HK-2 (cell line): ENCODE measurements around the gene SLC35F6.
"Not testable (repeated sequence)": the region's sequence is repeated elsewhere in the genome, so short reads cannot be mapped to it uniquely, and the experiment has no call there.

Experiments used
- DNase-seq: peaks from one replicate; pipeline ENCODE4 v3.0.0-alpha.2; 2018; ENCODE audit not compliant: unreplicated experiment

SLC35F6 gene

DNA sequence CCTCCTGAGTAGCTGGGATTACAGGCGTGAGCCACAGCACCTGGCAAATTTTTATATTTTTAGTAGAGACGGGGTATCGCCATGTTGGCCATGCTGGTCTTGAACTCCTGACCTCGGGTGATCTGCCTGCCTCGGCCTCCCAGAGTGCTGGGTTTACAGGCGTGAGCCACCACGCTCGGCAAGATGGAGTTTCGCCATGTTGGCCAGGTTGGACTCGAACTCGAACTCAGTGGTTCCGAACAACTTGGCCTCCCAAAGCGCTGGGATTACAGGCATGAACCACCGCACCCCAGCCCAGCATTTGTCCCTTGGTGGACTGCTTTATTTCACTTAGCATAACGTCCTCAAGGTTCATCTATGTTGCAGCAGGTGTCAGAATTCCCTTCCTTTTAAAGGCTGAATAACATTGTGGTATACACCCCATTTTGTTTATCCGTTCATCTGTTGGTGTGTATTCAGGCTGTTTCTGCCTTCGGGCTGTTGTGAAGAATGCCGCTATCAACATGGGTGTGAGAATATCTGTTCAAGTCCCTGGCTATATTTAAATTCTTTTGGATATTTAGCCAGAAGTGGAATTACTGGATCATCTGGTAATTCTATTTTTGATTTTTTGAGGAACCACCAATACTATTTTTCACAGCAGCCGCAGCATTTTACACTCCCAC lies 20.6 kb downstream of the SLC35F6 start:
- no peak for DNase-seq

DNA sequence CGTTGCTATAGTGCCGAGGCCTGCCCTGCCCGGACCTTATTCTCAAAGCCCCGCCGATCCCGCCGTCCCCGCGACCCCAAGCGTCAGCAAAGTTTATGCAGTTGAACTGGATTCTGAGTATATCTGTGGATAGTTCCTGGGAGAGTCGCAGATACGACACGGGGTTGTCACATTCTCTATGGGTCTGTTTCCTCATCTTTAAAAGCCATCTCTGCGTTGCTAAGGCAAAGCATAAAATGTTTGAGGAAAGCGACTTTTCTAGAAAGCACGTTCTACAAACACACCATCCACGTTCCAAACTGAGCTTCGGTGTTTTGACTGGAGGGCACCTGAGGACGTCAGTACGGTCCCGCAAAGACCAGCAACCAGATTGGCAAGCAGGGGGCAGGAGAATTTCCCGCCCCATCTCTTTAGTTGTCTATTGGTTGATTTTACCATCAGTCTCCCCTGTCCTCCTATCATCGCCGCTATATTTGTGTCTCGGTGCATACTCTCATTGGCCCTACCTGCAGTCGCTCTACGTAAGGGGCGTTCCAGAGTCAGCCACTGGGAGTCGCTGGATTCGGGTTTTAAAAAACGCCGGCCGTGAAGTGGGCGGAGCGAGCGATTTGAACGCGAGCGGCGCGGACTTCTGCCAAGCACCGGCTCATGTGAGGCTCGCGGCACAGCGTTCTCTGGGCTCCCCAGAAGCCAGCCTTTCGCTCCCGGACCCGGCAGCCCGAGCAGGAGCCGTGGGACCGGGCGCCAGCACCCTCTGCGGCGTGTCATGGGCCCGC lies 21.5 kb downstream of the SLC35F6 start, which contains the start of gene CENPA:
Gene CENPA, plus strand, starts transcription at position 626 of the 776 bp plus-strand sequence. Its CDS starts 141 bp downstream, at position 767.
- peak; percentile 98 for DNase-seq

DNA sequence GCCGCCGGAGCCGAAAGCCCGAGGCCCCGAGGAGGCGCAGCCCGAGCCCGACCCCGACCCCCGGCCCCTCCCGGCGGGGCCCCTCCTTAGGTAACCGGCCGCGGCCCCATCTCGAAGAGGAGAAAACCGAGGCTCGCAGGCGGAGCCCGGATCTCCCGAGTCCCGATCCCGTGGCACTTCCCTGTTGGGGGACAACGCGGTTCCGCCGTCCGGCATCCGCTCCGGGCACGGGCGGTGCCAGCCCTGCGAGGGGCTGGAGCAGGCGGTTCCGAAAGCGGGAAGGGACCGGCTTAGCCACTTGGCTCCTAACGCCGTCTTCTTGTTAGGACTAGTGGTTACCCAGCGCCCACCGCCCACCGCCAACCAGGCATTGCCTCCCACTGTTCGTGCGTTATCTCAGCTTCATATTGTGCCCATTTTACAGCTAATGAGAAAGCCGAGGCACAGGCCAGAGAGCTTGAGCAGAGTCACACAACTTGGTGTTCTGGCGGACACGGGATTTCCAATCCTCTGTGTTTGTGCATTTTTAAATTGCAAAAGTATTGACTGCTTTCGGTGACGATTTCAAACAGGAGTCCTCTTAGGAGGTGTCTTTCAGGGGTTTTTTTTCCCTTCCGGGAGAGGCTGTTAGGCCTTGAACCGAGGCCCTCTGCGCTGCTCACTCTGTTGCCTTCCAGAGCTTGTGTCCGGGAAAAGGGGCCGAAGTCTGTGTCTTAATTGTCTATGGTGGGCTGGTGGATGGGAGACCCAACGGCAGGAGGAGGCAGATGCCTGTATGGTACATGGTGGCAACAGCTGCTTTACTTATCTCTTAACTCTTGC lies 22.3 kb downstream of the SLC35F6 start:
- no peak for DNase-seq

DNA sequence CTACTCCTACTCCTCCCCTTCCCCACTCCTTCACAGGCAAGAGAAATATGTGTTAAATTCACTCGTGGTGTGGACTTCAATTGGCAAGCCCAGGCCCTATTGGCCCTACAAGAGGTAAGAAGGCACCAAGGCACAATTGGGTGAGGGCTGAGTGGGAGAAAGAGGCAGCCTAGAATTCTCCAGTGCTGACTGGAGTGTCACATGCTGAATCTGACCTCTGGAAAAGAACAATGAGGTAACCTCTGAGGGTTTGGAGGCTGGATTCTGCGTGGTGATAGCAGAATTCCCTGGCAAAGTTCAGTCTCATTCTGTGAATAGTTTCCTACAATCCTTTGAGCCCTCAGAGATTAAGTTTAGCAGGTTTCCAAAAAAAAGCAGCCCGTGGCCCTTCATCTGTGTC lies 28.6 kb downstream of the SLC35F6 start:
- DNase-seq: no peak

DNA sequence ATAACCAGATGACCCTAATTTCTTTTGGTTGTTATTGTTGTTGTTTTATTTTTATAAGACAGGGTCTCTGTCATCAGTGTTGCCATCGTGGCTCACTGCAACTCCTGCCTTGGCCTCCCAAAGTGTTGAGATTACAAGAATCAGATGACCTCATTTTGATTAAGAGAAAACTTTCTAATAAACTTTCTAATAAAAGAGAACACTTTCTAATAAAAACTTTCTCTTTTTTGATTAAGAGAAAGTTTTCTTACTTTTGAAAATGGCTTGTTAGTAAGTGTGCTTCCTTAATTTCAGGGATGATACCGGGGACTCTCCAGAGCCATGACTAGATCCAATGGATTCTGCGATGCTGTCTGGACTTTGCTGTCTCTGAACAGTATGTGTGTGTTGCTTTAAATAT lies 29.4 kb downstream of the SLC35F6 start:
- no peak for DNase-seq

DNA sequence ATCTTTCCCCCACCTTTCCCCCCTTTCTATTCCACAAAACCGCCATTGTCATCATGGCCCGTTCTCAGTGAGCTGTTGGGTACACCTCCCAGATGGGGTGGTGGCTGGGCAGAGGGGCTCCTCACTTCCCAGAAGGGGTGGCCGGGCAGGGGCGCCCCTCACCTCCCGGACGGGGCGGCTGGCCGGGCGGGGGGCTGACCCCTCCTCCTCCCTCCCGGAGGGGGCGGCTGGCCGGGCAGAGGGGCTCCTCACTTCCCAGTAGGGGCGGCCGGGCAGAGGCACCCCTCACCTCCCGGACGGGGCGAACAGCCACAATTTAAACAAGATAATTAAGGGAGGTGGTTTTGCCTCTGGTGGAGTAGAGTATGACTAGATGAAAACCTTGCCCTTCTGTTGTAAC lies 31.1 kb downstream of the SLC35F6 start:
- DNase-seq: not testable (repeated sequence)

DNA sequence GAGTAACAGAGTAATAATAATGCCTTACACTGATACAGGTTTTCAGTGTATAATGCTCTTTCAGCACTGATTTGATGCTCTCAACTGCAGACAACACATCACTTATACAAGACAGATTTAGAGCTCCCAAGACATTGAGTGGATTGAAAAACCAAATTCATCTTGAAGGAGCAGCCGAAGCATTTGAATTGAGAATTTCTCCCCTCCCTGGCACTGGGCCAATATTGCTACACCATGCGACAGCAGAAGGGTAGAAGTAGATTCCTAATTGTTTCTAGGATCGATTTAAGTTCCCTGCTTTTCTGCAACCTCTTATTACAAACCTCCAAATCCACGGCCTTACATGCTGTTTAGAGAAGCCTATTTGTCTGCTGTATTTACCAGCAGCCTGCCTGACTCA lies 37.2 kb downstream of the SLC35F6 start:
- no peak for DNase-seq

DNA sequence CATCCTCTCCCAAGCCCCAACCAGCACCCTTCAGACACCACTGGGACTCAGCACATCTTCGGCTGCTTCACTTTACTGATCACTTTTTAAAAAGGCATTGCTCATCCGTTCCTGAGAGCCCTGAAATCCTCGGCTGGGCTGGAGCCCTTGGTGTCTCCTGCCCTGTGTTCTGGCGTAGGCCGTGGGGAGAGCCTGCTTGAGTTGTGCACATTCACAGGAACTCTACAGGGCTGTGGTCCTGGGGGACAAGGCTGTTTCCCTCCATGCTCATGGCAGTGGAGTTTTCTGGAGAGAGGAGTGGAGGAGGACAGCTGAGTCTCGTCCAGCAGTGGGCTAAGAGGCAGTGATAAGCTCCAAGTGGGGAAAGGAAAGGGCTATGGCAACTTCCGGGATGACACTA lies 37.7 kb downstream of the SLC35F6 start:
- DNase-seq: no peak

DNA sequence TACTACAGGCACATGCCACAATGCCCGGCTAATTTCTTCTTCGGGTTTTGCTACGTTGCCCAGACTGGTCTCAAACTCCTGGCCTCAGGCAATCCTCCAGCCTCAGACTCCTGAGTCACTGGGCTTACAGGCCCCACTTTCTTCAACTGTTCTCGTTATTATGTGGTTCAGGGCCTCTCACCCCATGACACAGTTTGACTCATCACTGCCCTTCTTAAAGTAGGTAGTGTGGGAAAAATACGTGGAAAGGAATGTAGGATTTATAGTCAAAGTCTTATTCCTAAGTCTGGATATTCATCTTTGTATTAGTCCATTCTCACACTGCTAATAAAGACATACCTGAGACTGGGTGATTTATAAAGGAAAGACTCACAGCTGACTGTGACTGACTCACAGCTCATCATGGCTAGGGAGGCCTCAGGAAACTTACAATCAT lies 41.2 kb downstream of the SLC35F6 start:
- DNase-seq: peak; percentile 77

DNA sequence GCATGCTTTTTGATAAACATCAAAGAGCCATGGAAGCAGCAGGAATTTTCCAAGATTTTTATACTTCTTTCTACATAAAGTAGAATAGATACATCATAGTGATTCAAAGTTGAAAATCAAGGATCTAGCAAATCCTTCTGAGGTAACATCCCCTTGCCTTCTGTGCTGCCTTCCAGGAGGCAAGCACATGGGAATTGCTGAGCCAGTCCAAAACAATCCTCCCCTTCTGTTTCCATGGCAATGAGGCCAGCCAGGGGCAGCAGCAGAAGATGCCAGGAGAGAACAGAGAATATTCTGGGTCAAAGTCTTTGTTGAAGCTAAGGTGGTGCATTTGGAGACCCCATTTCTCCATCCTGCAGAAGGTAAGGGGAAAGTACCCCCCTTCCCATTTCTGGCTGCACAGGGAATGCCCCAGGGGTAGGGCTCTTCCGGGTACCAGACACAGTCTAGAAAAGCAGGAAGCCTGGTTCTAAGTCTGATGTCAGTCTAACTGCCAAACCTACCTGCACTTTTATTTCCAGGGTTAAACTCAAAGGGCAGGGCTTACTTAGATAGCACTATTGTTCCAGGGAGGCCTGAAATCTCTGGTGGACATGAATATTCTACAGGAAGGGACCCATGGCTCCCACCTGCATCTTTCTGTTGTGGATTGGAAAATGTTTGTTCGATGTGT lies 43.8 kb downstream of the SLC35F6 start:
- no peak for DNase-seq

DNA sequence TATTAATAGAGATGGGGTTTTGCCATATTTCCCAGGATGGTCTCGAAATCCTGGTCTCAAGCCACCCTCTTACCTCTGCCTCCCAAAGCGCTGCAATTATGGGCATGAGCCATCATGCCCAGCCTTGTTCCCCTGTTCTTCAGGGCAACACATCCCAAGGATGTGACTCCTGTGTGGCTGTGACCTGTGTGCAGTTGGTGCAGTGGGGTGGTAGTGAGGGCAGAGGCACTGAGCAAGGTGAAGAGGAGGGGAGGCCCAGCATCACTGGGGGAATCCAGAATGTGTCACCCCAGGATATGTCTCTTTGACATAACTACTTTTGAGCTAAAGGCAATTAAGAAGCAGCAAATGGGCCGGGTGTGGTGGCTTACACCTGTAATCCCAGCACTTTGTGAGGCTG lies 45.1 kb downstream of the SLC35F6 start:
- DNase-seq: no peak

DNA sequence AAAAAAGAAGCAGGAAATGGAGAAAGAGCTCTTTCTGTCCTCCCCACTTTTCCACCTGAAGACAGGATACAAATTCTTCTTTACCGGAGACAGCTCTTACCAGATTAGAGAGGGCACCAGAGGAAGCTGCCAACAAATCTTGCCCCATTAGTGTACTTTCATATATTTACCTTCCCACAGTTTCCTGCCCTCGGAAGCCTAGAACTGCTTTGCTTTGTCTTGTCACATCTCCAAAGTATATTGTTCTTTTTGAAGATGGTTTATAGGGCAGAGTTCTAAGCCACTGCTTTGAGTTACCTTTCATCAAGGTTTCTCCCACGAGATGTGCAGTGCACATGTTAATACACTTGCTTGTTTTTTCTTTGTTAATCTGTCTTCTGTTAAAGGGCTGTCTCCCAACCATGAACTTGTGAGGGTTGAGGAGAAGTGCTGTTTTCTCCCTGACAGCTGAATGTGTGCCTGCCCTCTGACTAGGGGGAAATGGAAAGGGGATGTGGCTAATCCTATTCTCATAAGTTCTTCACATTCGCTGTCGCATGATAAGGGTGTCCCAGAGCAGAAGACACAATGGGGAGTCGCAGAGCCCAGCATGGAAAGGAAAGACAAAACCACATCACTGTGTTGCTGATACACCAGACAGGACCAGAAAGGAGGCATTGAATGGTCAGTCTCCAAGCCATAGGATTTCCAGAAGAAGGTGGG lies 45.9 kb downstream of the SLC35F6 start:
- no peak for DNase-seq

DNA sequence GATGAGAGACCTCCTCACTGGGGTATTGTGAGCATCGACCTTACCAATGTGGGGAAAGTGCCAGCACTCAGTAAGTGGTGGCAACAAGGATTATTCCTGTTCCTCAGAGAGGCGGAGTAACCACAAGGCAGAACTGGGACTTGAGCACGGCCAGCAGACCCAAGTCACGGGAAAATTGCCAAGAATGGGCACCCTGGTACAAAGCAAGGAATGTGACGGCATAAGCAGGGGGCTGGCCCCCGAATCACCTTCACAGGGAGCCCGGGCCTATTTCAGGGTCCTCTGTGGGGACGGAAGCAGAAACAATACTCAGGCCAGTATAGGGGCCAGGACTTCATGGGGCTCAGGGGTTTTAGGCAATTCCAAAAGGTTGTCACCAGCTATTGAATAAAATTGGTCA lies 47.2 kb downstream of the SLC35F6 start:
- no peak for DNase-seq

DNA sequence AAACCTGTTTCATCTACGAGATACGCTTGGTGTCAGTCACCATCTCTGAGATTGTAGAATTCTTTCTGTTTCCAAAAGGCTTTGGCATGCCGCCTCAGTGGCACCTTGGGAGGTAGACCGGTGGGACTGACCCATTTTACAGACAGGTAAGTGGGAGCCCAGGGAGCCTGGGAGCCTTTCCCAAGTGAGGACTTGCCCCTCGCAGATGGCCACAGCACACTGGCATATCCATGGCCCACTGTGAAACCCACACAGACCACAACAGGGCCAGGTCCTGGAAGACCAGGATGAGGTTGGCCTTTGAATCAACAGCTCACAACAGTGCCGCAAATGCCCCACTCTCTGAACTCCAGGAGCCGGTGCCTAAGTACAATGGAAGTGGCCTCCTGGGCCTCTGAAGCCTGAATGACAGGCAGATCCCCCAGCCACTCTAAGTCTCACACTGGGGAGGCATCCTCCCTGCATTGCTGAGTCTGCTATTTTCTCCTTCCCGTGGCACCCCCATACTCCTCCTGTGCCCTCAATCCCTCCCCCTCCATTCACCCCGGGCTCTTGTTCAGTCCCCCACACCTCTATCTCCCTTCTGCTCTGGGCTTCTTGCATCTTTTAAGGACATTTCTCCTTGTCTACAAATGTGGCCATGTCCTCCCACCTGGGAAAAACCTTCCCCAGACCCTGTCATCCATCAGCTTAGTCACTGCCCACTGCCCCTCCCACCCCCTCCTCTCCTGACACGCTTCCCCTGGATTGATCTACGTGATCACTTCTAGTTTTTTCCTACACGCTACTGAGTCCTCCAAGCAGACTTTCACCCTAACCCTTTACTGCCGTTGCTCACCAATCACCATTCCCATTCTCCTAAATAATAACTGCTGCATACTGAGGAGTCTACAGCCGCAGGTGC lies 48.0 kb downstream of the SLC35F6 start:
- no peak for DNase-seq

DNA sequence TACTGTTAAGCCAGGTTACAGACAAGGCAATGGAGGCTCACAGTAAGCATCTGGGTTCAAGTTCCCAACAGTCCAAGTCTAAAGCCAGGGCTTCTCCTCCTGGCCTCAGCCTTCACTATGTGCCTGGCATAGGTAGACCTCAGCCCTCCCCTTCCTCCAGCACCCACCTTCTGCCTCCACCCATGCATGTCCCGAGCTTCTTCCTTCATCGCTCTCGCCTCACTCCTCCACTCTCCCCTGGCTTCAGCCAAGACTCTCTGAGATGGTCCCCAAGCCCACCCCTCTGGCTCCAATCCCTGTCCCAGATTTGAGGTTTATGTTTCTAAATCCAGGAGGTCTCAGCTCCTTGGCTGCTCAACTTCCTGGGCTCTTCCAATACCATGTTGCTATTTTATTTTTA lies 48.6 kb downstream of the SLC35F6 start:
- no peak for DNase-seq

DNA sequence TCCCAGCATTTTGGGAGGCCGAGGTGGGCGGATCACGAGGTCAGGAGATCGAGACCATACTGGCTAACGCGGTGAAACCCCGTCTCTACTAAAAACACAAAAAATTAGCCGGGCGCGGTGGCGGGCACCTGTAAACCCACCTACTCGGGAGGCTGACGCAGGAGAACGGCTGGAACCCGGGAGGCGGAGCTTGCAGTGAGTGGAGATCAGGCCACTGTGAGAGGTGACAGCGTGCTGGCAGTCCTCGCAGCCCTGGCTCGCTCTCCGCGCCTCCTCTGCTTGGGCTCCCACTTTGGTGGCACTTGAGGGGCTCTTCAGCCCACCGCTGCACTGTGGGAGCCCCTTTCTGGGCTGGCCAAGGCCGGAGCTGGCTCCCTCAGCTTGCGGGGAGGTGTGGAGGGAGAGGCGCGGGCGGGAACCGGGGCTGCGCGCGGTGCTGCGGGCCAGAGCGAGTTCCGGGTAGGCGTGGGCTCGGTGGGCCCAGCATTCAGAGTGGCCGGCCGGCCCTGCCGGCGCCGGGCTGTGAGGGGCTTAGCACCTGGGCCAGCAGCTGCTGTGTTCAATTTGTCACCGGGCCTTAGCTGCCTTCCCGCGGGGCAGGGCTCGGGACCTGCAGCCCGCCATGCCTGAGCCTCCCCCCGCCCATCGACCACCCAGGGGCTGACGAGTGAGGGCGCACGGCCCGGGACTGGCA lies 50.1 kb downstream of the SLC35F6 start:
- DNase-seq: not testable (repeated sequence)

DNA sequence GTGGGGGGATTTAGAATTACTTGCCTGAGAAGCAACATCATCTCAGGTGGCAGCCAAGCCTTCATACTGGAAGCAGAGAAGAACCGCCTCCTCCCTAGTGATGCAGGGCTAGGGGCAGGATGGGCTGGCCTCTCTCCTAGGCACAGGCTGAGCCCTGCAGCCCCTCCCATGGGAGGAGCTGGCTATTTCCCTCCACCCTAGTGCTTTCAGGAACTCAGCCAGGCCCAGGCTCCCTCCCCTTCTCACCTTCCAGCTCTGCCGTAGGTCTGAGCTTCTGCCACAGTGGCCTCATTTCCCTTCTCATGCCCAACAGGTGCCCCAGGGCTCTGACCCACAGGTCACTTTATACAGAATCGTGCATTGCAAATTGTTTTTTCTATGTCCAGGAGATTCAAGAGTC lies 52.8 kb downstream of the SLC35F6 start:
- no peak for DNase-seq

DNA sequence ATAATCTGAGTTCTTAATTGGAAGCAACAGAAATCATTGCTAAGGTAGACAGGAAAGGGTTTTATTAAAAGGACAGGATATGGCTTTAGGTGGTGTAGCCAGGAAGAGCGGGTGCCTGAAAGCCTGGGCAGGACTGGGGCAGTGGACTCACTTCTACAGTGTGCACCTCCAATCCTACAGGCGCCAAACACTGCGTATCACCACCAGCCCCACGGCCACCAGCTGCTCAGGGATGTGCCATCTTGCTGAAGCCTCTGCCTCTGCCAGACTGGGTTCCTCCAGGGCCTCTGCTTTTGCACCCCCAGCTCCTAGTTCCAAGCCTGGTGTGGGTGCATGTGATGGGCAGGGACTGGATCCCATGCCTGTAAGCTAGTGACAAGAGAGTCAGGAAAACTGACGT lies 54.2 kb downstream of the SLC35F6 start:
- no peak for DNase-seq

DNA sequence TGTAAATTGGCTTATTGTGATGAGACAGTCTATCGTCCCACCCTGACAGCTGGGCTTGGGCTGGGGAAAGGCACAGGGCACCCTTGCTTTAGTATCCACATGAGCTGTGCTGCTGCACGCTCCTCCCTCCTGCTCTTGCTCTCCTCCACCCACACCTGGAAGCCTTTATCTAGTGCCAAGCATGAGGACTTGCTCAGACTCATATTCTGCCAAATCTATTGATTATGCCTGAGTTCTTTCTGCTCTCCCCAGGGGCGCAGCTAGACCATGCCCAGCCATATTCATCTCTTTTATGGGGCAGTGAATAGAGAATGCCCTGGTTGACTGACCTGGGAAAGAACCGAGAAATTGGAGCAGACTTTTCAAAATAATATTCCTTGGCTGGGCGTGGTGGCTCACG lies 54.9 kb downstream of the SLC35F6 start:
- DNase-seq: no peak

DNA sequence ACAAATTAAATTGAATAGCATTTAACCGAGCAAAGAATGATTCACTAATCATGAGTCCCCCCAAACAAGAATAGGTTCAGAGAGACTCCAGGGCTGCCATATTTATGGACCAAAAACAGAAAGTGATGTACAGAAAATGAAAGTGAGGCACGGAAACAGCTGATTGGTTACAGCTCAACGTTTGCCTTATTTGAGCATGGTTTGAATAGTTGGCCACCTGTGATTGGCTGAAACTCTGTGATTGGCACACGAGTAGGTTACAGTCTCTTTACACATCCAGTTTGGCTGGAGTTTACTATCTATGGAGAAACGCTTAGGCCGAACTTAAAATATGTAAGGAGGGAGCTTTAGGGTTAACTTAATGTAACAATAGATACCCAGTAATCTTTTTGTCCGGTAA lies 56.8 kb downstream of the SLC35F6 start:
- no peak for DNase-seq
